ENCODE data around the gene KRT3.

- TF ChIP-seq MAX (IDR thresholded peaks at IDR 0.05): no peak
- no peak for TF ChIP-seq CTCF (IDR thresholded peaks at IDR 0.05; ENCODE audit: low read depth, low read length, missing input control)
- no peak for TF ChIP-seq YY1 (IDR thresholded peaks at IDR 0.05)
- no peak for TF ChIP-seq FOXA2 (IDR thresholded peaks at IDR 0.05)
- TF ChIP-seq RAD21 (IDR thresholded peaks at IDR 0.05): no peak
- no peak for TF ChIP-seq ZBTB33 (IDR thresholded peaks at IDR 0.05)
- TF ChIP-seq SP1 (IDR thresholded peaks at IDR 0.05): no peak
Observed at GRCh38 chr12:52824741-52825410, 29.0 kb upstream of the KRT3 start.

Data from liver (tissue), 3 donors.